ENCODE measurements around the gene EIF2B4.
"Not testable (repeated sequence)": the region's sequence is repeated elsewhere in the genome, so short reads cannot be mapped to it uniquely, and the experiment has no call there.

EIF2B4 gene

GRCh38 chr2:27335311-27335710 lies 34.8 kb downstream of the EIF2B4 start:
- WGBS, 2 experiments: 93 to 94% methylated on average over 3 of the region's 3 CpGs
- Histone ChIP-seq H3K9me3 (ENCODE audit: control insufficient read depth, low read length) (no peaks in the 10 kb centered on the region), H3K36me3 (ENCODE audit: control insufficient read depth, insufficient read depth, low read length) (peaks cover 69% of the 10 kb centered on the region), H3K27me3 (ENCODE audit: control insufficient read depth, insufficient read depth, low read length, poor library complexity, severe bottlenecking) (no peaks in the 10 kb centered on the region), H3K4me1 (ENCODE audit: control insufficient read depth, insufficient read depth, low read length) (no peaks in the 10 kb centered on the region), H3K27ac (ENCODE audit: insufficient read depth, low read depth, low read length, poor library complexity, severe bottlenecking) (no peak overlapping the region), H3K4me3 (ENCODE audit: insufficient read depth, low read depth, low read length) (no peak overlapping the region)

GRCh38 chr2:27324720-27325119 lies 45.4 kb downstream of the EIF2B4 start:
- Histone ChIP-seq H3K4me3 (ENCODE audit: insufficient read depth, low read depth, low read length) (no peak overlapping the region), H3K27me3 (ENCODE audit: control insufficient read depth, insufficient read depth, low read length, poor library complexity, severe bottlenecking) (no peaks in the 10 kb centered on the region), H3K9me3 (ENCODE audit: control insufficient read depth, low read length) (no peaks in the 10 kb centered on the region), H3K4me1 (ENCODE audit: control insufficient read depth, insufficient read depth, low read length) (peaks cover 5% of the 10 kb centered on the region), H3K36me3 (ENCODE audit: control insufficient read depth, insufficient read depth, low read length) (peaks cover 23% of the 10 kb centered on the region), H3K27ac (ENCODE audit: insufficient read depth, low read depth, low read length, poor library complexity, severe bottlenecking) (no peak overlapping the region)
- WGBS, 2 experiments: 96% methylated on average over 5 of the region's 5 CpGs

GRCh38 chr2:27323596-27324285 lies 46.4 kb downstream of the EIF2B4 start:
- Histone ChIP-seq H3K27me3 (ENCODE audit: control insufficient read depth, insufficient read depth, low read length, poor library complexity, severe bottlenecking) (no peaks in the 10 kb centered on the region), H3K4me3 (ENCODE audit: insufficient read depth, low read depth, low read length) (peak overlapping the region; percentile 89), H3K27ac (ENCODE audit: insufficient read depth, low read depth, low read length, poor library complexity, severe bottlenecking) (peak overlapping the region; percentile 83), H3K4me1 (ENCODE audit: control insufficient read depth, insufficient read depth, low read length) (peaks cover 5% of the 10 kb centered on the region), H3K9me3 (ENCODE audit: control insufficient read depth, low read length) (no peaks in the 10 kb centered on the region), H3K36me3 (ENCODE audit: control insufficient read depth, insufficient read depth, low read length) (peaks cover 15% of the 10 kb centered on the region)
- 42 to 47% methylated on average over 5 of the region's 5 CpGs for WGBS, 2 experiments

- H3K4me1 ChIP-seq (ENCODE audit: control insufficient read depth, insufficient read depth, low read length): peaks cover 5% of the 10 kb centered on the region
- H3K9me3 ChIP-seq (ENCODE audit: control insufficient read depth, low read length): no peaks in the 10 kb centered on the region
- WGBS, 2 experiments: 2% methylated on average over 38 to 39 of the region's 39 CpGs
- H3K36me3 ChIP-seq (ENCODE audit: control insufficient read depth, insufficient read depth, low read length): peaks cover 8% of the 10 kb centered on the region
- H3K27me3 ChIP-seq (ENCODE audit: control insufficient read depth, insufficient read depth, low read length, poor library complexity, severe bottlenecking): no peaks in the 10 kb centered on the region
- peak within 1 kb of the TSS; percentile 89 for H3K4me3 ChIP-seq (ENCODE audit: insufficient read depth, low read depth, low read length)
- peak within 1 kb of the TSS; percentile 83 for H3K27ac ChIP-seq (ENCODE audit: insufficient read depth, low read depth, low read length, poor library complexity, severe bottlenecking)
Measured at GRCh38 chr2:27322766-27323595, 47.2 kb downstream of the EIF2B4 start, which contains the start of gene MPV17. Gene MPV17 (minus strand): TSS chr2:27323097. CDS start chr2:27322517, 580 bp downstream.

GRCh38 chr2:27322301-27322765 lies 47.8 kb downstream of the EIF2B4 start:
- Histone ChIP-seq H3K4me3 (ENCODE audit: insufficient read depth, low read depth, low read length) (peak overlapping the region; percentile 89), H3K36me3 (ENCODE audit: control insufficient read depth, insufficient read depth, low read length) (peaks cover 4% of the 10 kb centered on the region), H3K27me3 (ENCODE audit: control insufficient read depth, insufficient read depth, low read length, poor library complexity, severe bottlenecking) (no peaks in the 10 kb centered on the region), H3K27ac (ENCODE audit: insufficient read depth, low read depth, low read length, poor library complexity, severe bottlenecking) (no peak overlapping the region), H3K9me3 (ENCODE audit: control insufficient read depth, low read length) (no peaks in the 10 kb centered on the region), H3K4me1 (ENCODE audit: control insufficient read depth, insufficient read depth, low read length) (peaks cover 5% of the 10 kb centered on the region)
- 8 to 13% methylated on average over 10 of the region's 10 CpGs for WGBS, 2 experiments

- WGBS, 2 experiments: 72 to 74% methylated on average over 8 of the region's 8 CpGs
- no peak overlapping the region for H3K4me3 ChIP-seq (ENCODE audit: insufficient read depth, low read depth, low read length)
- peaks cover 5% of the 10 kb centered on the region for H3K4me1 ChIP-seq (ENCODE audit: control insufficient read depth, insufficient read depth, low read length)
- no peaks in the 10 kb centered on the region for H3K36me3 ChIP-seq (ENCODE audit: control insufficient read depth, insufficient read depth, low read length)
- no peaks in the 10 kb centered on the region for H3K27me3 ChIP-seq (ENCODE audit: control insufficient read depth, insufficient read depth, low read length, poor library complexity, severe bottlenecking)
- H3K9me3 ChIP-seq (ENCODE audit: control insufficient read depth, low read length): no peaks in the 10 kb centered on the region
- H3K27ac ChIP-seq (ENCODE audit: insufficient read depth, low read depth, low read length, poor library complexity, severe bottlenecking): no peak overlapping the region
Measured at GRCh38 chr2:27320958-27321543, 49.1 kb downstream of the EIF2B4 start.

GRCh38 chr2:27319839-27320238 lies 50.3 kb downstream of the EIF2B4 start:
- H3K4me1 ChIP-seq (ENCODE audit: control insufficient read depth, insufficient read depth, low read length); H3K9me3 ChIP-seq (ENCODE audit: control insufficient read depth, low read length); H3K27ac ChIP-seq (ENCODE audit: insufficient read depth, low read depth, low read length, poor library complexity, severe bottlenecking); H3K4me3 ChIP-seq (ENCODE audit: insufficient read depth, low read depth, low read length); H3K27me3 ChIP-seq (ENCODE audit: control insufficient read depth, insufficient read depth, low read length, poor library complexity, severe bottlenecking); H3K36me3 ChIP-seq (ENCODE audit: control insufficient read depth, insufficient read depth, low read length): not testable (repeated sequence)
- 94 to 95% methylated on average over 15 of the region's 15 CpGs for WGBS, 2 experiments

GRCh38 chr2:27316655-27317412 lies 53.3 kb downstream of the EIF2B4 start:
- Histone ChIP-seq H3K27me3 (ENCODE audit: control insufficient read depth, insufficient read depth, low read length, poor library complexity, severe bottlenecking) (no peaks in the 10 kb centered on the region), H3K4me1 (ENCODE audit: control insufficient read depth, insufficient read depth, low read length) (no peaks in the 10 kb centered on the region), H3K9me3 (ENCODE audit: control insufficient read depth, low read length) (no peaks in the 10 kb centered on the region), H3K27ac (ENCODE audit: insufficient read depth, low read depth, low read length, poor library complexity, severe bottlenecking) (no peak overlapping the region), H3K4me3 (ENCODE audit: insufficient read depth, low read depth, low read length) (no peak overlapping the region), H3K36me3 (ENCODE audit: control insufficient read depth, insufficient read depth, low read length) (no peaks in the 10 kb centered on the region)
- WGBS, 2 experiments: 93 to 94% methylated on average over 12 of the region's 12 CpGs

- no peaks in the 10 kb centered on the region for H3K27me3 ChIP-seq (ENCODE audit: control insufficient read depth, insufficient read depth, low read length, poor library complexity, severe bottlenecking)
- WGBS, 2 experiments: 76 to 80% methylated on average over 8 of the region's 8 CpGs
- no peaks in the 10 kb centered on the region for H3K9me3 ChIP-seq (ENCODE audit: control insufficient read depth, low read length)
- no peaks in the 10 kb centered on the region for H3K4me1 ChIP-seq (ENCODE audit: control insufficient read depth, insufficient read depth, low read length)
- no peak overlapping the region for H3K27ac ChIP-seq (ENCODE audit: insufficient read depth, low read depth, low read length, poor library complexity, severe bottlenecking)
- H3K36me3 ChIP-seq (ENCODE audit: control insufficient read depth, insufficient read depth, low read length): no peaks in the 10 kb centered on the region
- no peak overlapping the region for H3K4me3 ChIP-seq (ENCODE audit: insufficient read depth, low read depth, low read length)
Measured at GRCh38 chr2:27315122-27315521, 55.0 kb downstream of the EIF2B4 start.

Data from ectodermal cell (in vitro differentiated cells).